CD1c-positive myeloid dendritic cell (primary cell): ENCODE results near the gene ANTXR2.

Experiments used
- DNase-seq: peaks from one replicate; pipeline ENCODE4 v3.0.0-alpha.2; 2016; ENCODE audit errors: extremely low spot score

The ANTXR2 gene

GRCh38 chr4:80092088-80092487, 19.1 kb upstream of the ANTXR2 start:
- DNase-seq, result no peak

GRCh38 chr4:80091688-80092087, 18.7 kb upstream of the ANTXR2 start:
- DNase-seq, result no peak

- DNase-seq, result no peak
These were observed 18.2 kb upstream of the ANTXR2 start for GRCh38 chr4:80091184-80091583.

GRCh38 chr4:80090090-80090489, 17.1 kb upstream of the ANTXR2 start:
- no peak for DNase-seq

GRCh38 chr4:80088471-80088870, 15.4 kb upstream of the ANTXR2 start:
- no peak for DNase-seq

- no peak for DNase-seq
These were observed 13.3 kb upstream of the ANTXR2 start for GRCh38 chr4:80086296-80086695.

GRCh38 chr4:80085081-80085480, 12.1 kb upstream of the ANTXR2 start:
- no peak for DNase-seq

GRCh38 chr4:80082693-80083092, 9.7 kb upstream of the ANTXR2 start:
- DNase-seq, result no peak

GRCh38 chr4:80081566-80081965, 8.5 kb upstream of the ANTXR2 start:
- DNase-seq, result no peak

- DNase-seq, result no peak
These were observed 6.4 kb upstream of the ANTXR2 start for GRCh38 chr4:80079255-80079923.

GRCh38 chr4:80078346-80079092, 5.5 kb upstream of the ANTXR2 start:
- DNase-seq, result no peak

- peak; percentile 67 for DNase-seq
These were observed 4.6 kb upstream of the ANTXR2 start for GRCh38 chr4:80077639-80078038.

- peak; percentile 20 for DNase-seq
These were observed 3.7 kb upstream of the ANTXR2 start for GRCh38 chr4:80076681-80077080.

- DNase-seq, result peak; percentile 78
These were observed 3.1 kb upstream of the ANTXR2 start for GRCh38 chr4:80075995-80076675.

- peak; percentile 39 for DNase-seq
These were observed 1.6 kb upstream of the ANTXR2 start for GRCh38 chr4:80074651-80075050.

GRCh38 chr4:80074069-80074468, 1.0 kb upstream of the ANTXR2 start:
- DNase-seq, result peak; percentile 45

- DNase-seq, result no peak
These were observed 512 bp upstream of the ANTXR2 start for GRCh38 chr4:80073473-80074008.

- peak; percentile 67 for DNase-seq
These were observed 743 bp downstream of the ANTXR2 start for GRCh38 chr4:80072228-80072743.

- DNase-seq, result peak; percentile 52
These were observed 1.3 kb downstream of the ANTXR2 start for GRCh38 chr4:80071604-80072227.

- DNase-seq, result peak; percentile 24
These were observed 2.0 kb downstream of the ANTXR2 start for GRCh38 chr4:80070880-80071603.
